Nephron (organoid): ENCODE data around the gene TEKT3.
A peak's percentile ranks its signal among the peaks of the same experiment; 100 is the strongest.

Source experiments
- H3K27ac Mint-ChIP-seq, 3 experiments: 2 replicates each; pipeline ENCODE4 v1.8.0; 2020; ENCODE audit warnings: mixed read lengths in 3 of 3, mild to moderate bottlenecking in 2 of 3, moderate library complexity in 1 of 3
- H3K27me3 Mint-ChIP-seq: 2 replicates; pipeline ENCODE4 v1.8.0; 2021; ENCODE audit warnings: low read depth, mild to moderate bottlenecking, moderate library complexity, mixed read lengths
- H3K36me3 Mint-ChIP-seq: 2 replicates; pipeline ENCODE4 v1.8.0; 2020; ENCODE audit warnings: low read depth, mixed read lengths
- H3K4me1 Mint-ChIP-seq: 2 replicates; pipeline ENCODE4 v1.8.0; 2020; ENCODE audit warnings: mixed read lengths
- H3K4me3 Mint-ChIP-seq, 3 experiments: 2 replicates each; pipeline ENCODE4 v1.8.0; 2020; ENCODE audit warnings: mild to moderate bottlenecking in 3 of 3, mixed read lengths in 3 of 3, moderate library complexity in 2 of 3
- H3K9me3 Mint-ChIP-seq: 2 replicates; pipeline ENCODE4 v1.8.0; 2020; ENCODE audit warnings: mixed read lengths
- TF ChIP-seq, protein P1 (sequence below), 3 experiments: fragments of 200-600 bp; sonication (generic); IDR thresholded peaks; one replicate each; pipeline ENCODE4 v1.5.0; 2021; ENCODE audit warnings: antibody characterized with exemption in 3 of 3; ENCODE audit not compliant: unreplicated experiment in 3 of 3

Gene TEKT3

DNA sequence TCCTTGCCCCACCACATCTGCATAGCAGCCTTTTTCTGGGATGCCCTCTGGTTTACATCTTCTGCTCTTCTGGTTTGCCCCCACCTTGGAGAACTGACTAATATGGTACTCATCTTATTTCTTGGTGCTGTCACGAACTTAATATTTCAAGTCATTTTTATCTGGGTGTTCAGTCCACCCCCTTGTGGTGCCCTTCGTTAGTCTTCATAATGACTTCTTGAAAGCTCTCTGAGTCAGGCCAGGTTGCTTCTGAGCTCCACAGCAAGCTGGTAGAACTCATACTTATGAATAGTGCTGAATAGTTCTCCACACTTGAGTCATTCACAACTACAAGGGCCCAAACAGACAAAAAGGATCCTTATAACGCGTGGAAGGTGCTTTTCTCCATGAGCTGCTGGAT lies 35.8 kb upstream of the TEKT3 start:
- Mint-ChIP-seq H3K27ac (peak overlapping the region; percentile 88 to 89 (median 89)), H3K4me1 (peaks cover 19% of the 10 kb centered on the region), H3K36me3 (peaks cover 3% of the 10 kb centered on the region), H3K9me3 (peaks cover 2% of the 10 kb centered on the region), H3K4me3 (no peak overlapping the region), H3K27me3 (no peaks in the 10 kb centered on the region)
- TF ChIP-seq, protein P1, sequence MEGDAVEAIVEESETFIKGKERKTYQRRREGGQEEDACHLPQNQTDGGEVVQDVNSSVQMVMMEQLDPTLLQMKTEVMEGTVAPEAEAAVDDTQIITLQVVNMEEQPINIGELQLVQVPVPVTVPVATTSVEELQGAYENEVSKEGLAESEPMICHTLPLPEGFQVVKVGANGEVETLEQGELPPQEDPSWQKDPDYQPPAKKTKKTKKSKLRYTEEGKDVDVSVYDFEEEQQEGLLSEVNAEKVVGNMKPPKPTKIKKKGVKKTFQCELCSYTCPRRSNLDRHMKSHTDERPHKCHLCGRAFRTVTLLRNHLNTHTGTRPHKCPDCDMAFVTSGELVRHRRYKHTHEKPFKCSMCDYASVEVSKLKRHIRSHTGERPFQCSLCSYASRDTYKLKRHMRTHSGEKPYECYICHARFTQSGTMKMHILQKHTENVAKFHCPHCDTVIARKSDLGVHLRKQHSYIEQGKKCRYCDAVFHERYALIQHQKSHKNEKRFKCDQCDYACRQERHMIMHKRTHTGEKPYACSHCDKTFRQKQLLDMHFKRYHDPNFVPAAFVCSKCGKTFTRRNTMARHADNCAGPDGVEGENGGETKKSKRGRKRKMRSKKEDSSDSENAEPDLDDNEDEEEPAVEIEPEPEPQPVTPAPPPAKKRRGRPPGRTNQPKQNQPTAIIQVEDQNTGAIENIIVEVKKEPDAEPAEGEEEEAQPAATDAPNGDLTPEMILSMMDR (IDR thresholded peaks at IDR 0.05; ENCODE audit: unreplicated experiment in 3 of 3): no peak

DNA sequence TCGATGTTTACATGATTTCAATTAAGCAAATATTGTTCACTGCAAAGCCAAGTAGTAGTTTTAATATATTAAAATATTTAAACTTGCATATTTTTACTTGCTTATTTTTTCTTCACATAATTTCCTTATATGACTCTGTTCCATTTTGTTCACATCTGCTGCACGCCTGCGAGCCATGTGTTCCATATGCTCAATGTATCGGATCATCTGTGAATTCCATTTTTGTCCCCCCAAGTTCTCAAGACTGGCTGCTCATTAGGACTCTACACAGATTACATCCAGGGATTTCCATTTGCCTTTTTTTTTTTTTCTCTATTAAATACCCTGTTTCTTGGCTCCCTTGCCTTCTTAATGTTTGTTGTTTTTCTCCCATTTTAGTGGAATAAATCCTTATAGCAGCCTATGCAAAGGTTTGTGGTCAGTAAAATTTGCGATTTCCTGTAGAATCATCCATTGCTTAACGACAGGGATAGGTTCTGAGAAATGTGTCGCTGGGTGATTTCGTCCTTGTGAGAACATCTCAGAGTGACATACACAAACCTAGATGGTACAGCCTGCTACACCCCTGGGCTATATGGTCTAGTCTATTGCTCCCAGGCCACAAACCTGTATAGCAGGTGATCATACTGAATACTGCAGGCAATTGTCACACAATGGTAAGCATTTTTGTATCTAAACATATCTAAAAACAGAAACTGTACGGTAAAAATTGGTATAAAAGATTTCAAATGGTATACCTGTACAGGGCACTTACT lies 30.2 kb upstream of the TEKT3 start:
- no peak overlapping the region for H3K4me3 Mint-ChIP-seq
- peaks cover 4% of the 10 kb centered on the region for H3K4me1 Mint-ChIP-seq
- H3K9me3 Mint-ChIP-seq: no peaks in the 10 kb centered on the region
- H3K27me3 Mint-ChIP-seq: no peaks in the 10 kb centered on the region
- TF ChIP-seq, protein P1 (IDR thresholded peaks at IDR 0.05; ENCODE audit: unreplicated experiment in 3 of 3): no peak
- H3K27ac Mint-ChIP-seq: no peak overlapping the region
- H3K36me3 Mint-ChIP-seq: no peaks in the 10 kb centered on the region

DNA sequence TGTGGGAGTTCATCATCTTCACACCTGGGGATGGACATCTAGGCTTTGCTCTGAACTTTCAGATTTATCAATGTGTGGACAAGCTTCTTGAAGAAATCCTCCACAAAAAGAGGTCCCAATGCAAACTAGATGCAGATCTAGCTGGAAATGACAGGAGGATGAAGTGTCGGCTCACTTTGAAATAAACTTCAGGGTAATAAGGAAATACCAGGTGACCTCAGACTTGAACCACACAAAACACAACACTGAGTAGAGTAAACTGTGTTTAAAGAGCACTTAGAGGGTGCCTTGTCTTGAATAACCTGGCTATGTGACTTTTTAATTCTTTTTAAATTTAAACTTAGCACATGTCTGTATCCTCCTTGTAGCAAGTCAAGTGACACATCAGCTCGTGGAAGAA lies 27.2 kb upstream of the TEKT3 start:
- Mint-ChIP-seq H3K27ac (no peak overlapping the region), H3K36me3 (no peaks in the 10 kb centered on the region), H3K4me1 (no peaks in the 10 kb centered on the region), H3K27me3 (no peaks in the 10 kb centered on the region), H3K4me3 (no peak overlapping the region), H3K9me3 (no peaks in the 10 kb centered on the region)
- TF ChIP-seq, protein P1 (IDR thresholded peaks at IDR 0.05; ENCODE audit: unreplicated experiment in 3 of 3): no peak

DNA sequence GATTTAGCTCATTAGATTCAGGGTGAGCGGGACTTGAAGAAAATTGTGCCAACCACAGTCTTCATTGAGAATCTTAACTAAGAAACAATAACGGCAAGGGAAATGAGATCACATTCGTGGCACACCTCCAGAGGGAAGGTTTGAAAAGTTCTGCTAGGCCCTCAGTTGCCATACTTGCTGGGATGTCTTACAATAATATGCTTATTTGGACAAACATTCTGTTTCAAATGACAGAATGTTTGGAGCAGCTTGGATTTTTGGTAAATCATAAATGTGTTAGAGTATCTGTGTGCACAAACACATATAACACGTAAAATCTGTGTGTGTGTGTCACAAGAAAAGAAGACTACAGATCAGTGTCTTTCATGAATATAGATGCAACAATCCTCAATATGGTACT lies 24.6 kb upstream of the TEKT3 start:
- Mint-ChIP-seq H3K27me3 (no peaks in the 10 kb centered on the region), H3K27ac (no peak overlapping the region), H3K4me1 (no peaks in the 10 kb centered on the region), H3K9me3 (no peaks in the 10 kb centered on the region), H3K4me3 (no peak overlapping the region), H3K36me3 (no peaks in the 10 kb centered on the region)
- TF ChIP-seq, protein P1 (IDR thresholded peaks at IDR 0.05; ENCODE audit: unreplicated experiment in 3 of 3): no peak

DNA sequence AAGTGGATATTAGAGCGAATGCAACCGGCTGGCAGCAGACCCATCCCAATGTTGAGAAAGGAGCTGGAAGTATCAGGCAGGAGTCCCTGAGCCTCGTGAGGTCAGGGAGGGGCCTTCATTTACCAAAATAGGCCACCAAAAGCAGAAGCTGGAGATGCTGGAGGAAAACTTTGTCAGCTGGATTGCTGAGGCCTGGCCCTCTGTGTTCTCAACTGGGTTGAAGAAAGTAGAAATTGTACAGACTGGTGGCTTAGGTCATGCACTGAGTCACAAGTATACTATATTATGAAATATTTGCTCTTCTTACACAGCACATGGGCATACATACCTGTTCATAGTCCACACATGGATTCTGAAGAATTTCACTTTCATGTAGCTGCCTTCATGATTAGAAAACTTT lies 23.2 kb upstream of the TEKT3 start:
- Mint-ChIP-seq H3K27me3 (no peaks in the 10 kb centered on the region), H3K4me1 (no peaks in the 10 kb centered on the region), H3K36me3 (no peaks in the 10 kb centered on the region), H3K4me3 (no peak overlapping the region), H3K9me3 (no peaks in the 10 kb centered on the region), H3K27ac (no peak overlapping the region)
- TF ChIP-seq, protein P1 (IDR thresholded peaks at IDR 0.05; ENCODE audit: unreplicated experiment in 3 of 3): no peak

DNA sequence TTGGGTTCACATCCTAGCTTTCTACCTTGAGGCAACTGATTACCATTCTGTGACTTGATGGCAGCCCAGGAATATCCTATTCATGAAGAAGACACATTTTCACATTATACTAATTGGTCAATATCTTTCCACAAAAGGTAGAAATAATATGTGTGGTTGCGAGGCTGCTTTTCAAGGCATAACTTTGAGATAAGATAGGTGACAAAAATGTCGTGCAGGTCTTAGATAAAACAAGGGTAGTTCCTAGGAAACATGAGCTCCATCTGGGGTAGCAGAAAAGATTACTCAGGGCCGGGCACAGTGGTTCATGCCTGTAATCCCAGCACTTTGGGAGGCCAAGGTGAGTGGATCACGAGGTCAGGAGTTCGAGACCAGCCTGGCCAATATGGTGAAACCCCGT lies 22.3 kb upstream of the TEKT3 start:
- H3K4me1 Mint-ChIP-seq: no peaks in the 10 kb centered on the region
- H3K27ac Mint-ChIP-seq: no peak overlapping the region
- H3K9me3 Mint-ChIP-seq: no peaks in the 10 kb centered on the region
- TF ChIP-seq, protein P1 (IDR thresholded peaks at IDR 0.05; ENCODE audit: unreplicated experiment in 3 of 3): no peak
- H3K27me3 Mint-ChIP-seq: no peaks in the 10 kb centered on the region
- H3K36me3 Mint-ChIP-seq: no peaks in the 10 kb centered on the region
- no peak overlapping the region for H3K4me3 Mint-ChIP-seq
